ENCODE results near the gene CCR1.
"Not testable (repeated sequence)": the region's sequence is repeated elsewhere in the genome, so short reads cannot be mapped to it uniquely, and the experiment has no call there.

Gene CCR1

GRCh38 chr3:46213201-46213600 lies 5.1 kb upstream of the CCR1 start:
- FAIRE-seq: no peak

GRCh38 chr3:46212101-46212500 lies 4.0 kb upstream of the CCR1 start:
- FAIRE-seq: no peak
- DNase-seq (ENCODE audit: insufficient read length, low spot score): no peak

More at GRCh38 chr3:46213201-46213600, 5.1 kb upstream of the CCR1 start:
- DNase-seq (ENCODE audit: insufficient read length, low spot score): no peak

- no peak for FAIRE-seq
- no peak for DNase-seq (ENCODE audit: insufficient read length, low spot score)
Measured at GRCh38 chr3:46209746-46210470, 1.8 kb upstream of the CCR1 start.

GRCh38 chr3:46209053-46209452 lies 940 bp upstream of the CCR1 start:
- DNase-seq (ENCODE audit: insufficient read length, low spot score) (no peak), FAIRE-seq (no peak)

- FAIRE-seq; DNase-seq (ENCODE audit: insufficient read length, low spot score): not testable (repeated sequence)
Measured at GRCh38 chr3:46207514-46207913, 599 bp downstream of the CCR1 start.

- no peak for FAIRE-seq
- DNase-seq (ENCODE audit: insufficient read length, low spot score): no peak
Measured at GRCh38 chr3:46206282-46207015, 1.7 kb downstream of the CCR1 start.

GRCh38 chr3:46205286-46205960 lies 2.7 kb downstream of the CCR1 start:
- FAIRE-seq: no peak

GRCh38 chr3:46203681-46204080 lies 4.4 kb downstream of the CCR1 start:
- FAIRE-seq: no peak
- DNase-seq (ENCODE audit: insufficient read length, low spot score): no peak

More at GRCh38 chr3:46205286-46205960, 2.7 kb downstream of the CCR1 start:
- no peak for DNase-seq (ENCODE audit: insufficient read length, low spot score)

- FAIRE-seq: no peak
Measured at GRCh38 chr3:46202535-46202934, 5.6 kb downstream of the CCR1 start.

GRCh38 chr3:46200790-46201189 lies 7.3 kb downstream of the CCR1 start:
- DNase-seq (ENCODE audit: insufficient read length, low spot score): no peak
- FAIRE-seq: no peak

More at GRCh38 chr3:46202535-46202934, 5.6 kb downstream of the CCR1 start:
- DNase-seq (ENCODE audit: insufficient read length, low spot score): no peak

- FAIRE-seq: no peak
Measured at GRCh38 chr3:46200211-46200610, 7.9 kb downstream of the CCR1 start.

GRCh38 chr3:46196261-46196957 lies 11.7 kb downstream of the CCR1 start:
- FAIRE-seq: no peak
- DNase-seq (ENCODE audit: insufficient read length, low spot score): no peak

More at GRCh38 chr3:46200211-46200610, 7.9 kb downstream of the CCR1 start:
- DNase-seq (ENCODE audit: insufficient read length, low spot score): no peak

- DNase-seq (ENCODE audit: insufficient read length, low spot score): no peak
- FAIRE-seq: peak; percentile 28
Measured at GRCh38 chr3:46194868-46195553, 13.1 kb downstream of the CCR1 start.

- DNase-seq (ENCODE audit: insufficient read length, low spot score) (no peak), FAIRE-seq (no peak)
Measured at GRCh38 chr3:46193436-46193835, 14.7 kb downstream of the CCR1 start.

GRCh38 chr3:46192939-46193338 lies 15.2 kb downstream of the CCR1 start:
- DNase-seq (ENCODE audit: insufficient read length, low spot score) (no peak), FAIRE-seq (no peak)

GRCh38 chr3:46191730-46192129 lies 16.4 kb downstream of the CCR1 start:
- no peak for DNase-seq (ENCODE audit: insufficient read length, low spot score)
- FAIRE-seq: no peak

- no peak for FAIRE-seq
- DNase-seq (ENCODE audit: insufficient read length, low spot score): no peak
Measured at GRCh38 chr3:46188708-46189107, 19.4 kb downstream of the CCR1 start.

GRCh38 chr3:46187876-46188275 lies 20.2 kb downstream of the CCR1 start:
- DNase-seq (ENCODE audit: insufficient read length, low spot score): peak; percentile 21
- no peak for FAIRE-seq

GRCh38 chr3:46187341-46187700 lies 20.8 kb downstream of the CCR1 start:
- no peak for DNase-seq (ENCODE audit: insufficient read length, low spot score)
- FAIRE-seq: no peak
